OCI-LY3 (cell line): ENCODE results near the gene EFHC1.
A peak's percentile ranks its signal among the peaks of the same experiment; 100 is the strongest.

Source experiments
- H2AFZ ChIP-seq: fragments of 200-600, 300-600 bp; shearing (Covaris generic); 2 replicates; pipeline ENCODE4 v1.6.0; 2014; ENCODE audit warnings: antibody characterized with exemption, low read depth, low read length
- H3K27ac ChIP-seq: fragments of 200-600, 300-600 bp; sonication (generic); 2 replicates; pipeline ENCODE4 v1.5.1; 2014; ENCODE audit warnings: mild to moderate bottlenecking, low read length, moderate library complexity, mixed read lengths
- H3K27me3 ChIP-seq: fragments of 200-600, 300-600 bp; sonication (generic); 2 replicates; pipeline ENCODE4 v1.6.1; 2014; ENCODE audit warnings: low read depth, low read length, mixed read lengths
- H3K36me3 ChIP-seq: fragments of 200-600, 300-600 bp; sonication (generic); replicated peaks from 2 replicates; pipeline ENCODE3; 2014; ENCODE audit warnings: low read depth, low read length, mixed read lengths
- H3K4me1 ChIP-seq: fragments of 300-600, 200-600 bp; sonication (generic); 2 replicates; pipeline ENCODE4 v1.6.1; 2014; ENCODE audit warnings: low read length, mixed read lengths
- H3K4me2 ChIP-seq: fragments of 200-600, 300-600 bp; sonication (generic); 2 replicates; pipeline ENCODE4 v1.6.1; 2014; ENCODE audit warnings: low read length, mixed read lengths
- H3K4me3 ChIP-seq: fragments of 300-600, 200-600 bp; sonication (generic); 2 replicates; pipeline ENCODE4 v1.5.1; 2014; ENCODE audit warnings: antibody characterized with exemption, mild to moderate bottlenecking, low read length, moderate library complexity
- H3K79me2 ChIP-seq: fragments of 300-600, 200-600 bp; shearing (Covaris generic); 2 replicates; pipeline ENCODE4 v1.6.1; 2014; ENCODE audit warnings: mild to moderate bottlenecking, low read length, mixed read lengths
- H3K9ac ChIP-seq: fragments of 300-600, 200-600 bp; shearing (Covaris generic); 2 replicates; pipeline ENCODE4 v1.6.0; 2014; ENCODE audit warnings: mild to moderate bottlenecking, low read length, moderate library complexity
- H3K9me3 ChIP-seq: fragments of 200-600, 300-600 bp; shearing (Covaris generic); 2 replicates; pipeline ENCODE4 v1.6.1; 2014; ENCODE audit warnings: low read length, mixed read lengths; ENCODE audit not compliant: insufficient read depth
- H4K20me1 ChIP-seq: fragments of 200-600, 300-600 bp; sonication (generic); 2 replicates; pipeline ENCODE4 v1.6.1; 2016; ENCODE audit warnings: low read length, mixed read lengths; ENCODE audit not compliant: insufficient read depth
- CTCF ChIP-seq: fragments of 200-600, 300-600 bp; sonication (generic); IDR thresholded peaks from 2 replicates; pipeline ENCODE4 v1.5.1; 2014; ENCODE audit warnings: antibody characterized with exemption, low read length, low read depth
- EZH2phosphoT487 ChIP-seq: fragments of 200-600 bp; shearing (Covaris generic); IDR thresholded peaks from 2 replicates; pipeline ENCODE4 v1.6.1; 2018; ENCODE audit warnings: antibody characterized with exemption, mixed run types, low read depth

The EFHC1 gene

GRCh38 chr6:52411911-52412310 is 8.2 kb upstream of the EFHC1 start:
- Histone ChIP-seq H3K27me3 (0 out of 2 replicates have a peak, but pooled peaks cover 5% of the 10 kb centered on the region), H3K9me3 (no peaks in the 10 kb centered on the region), H3K79me2 (no peaks in the 10 kb centered on the region), H2AFZ (no peak overlapping the region), H3K36me3 (no peaks in the 10 kb centered on the region), H3K4me3 (no peak overlapping the region), H4K20me1 (no peaks in the 10 kb centered on the region), H3K27ac (no peak overlapping the region), H3K9ac (no peak overlapping the region), H3K4me1 (peaks cover 20% of the 10 kb centered on the region), H3K4me2 (no peak overlapping the region)
- no peak for TF ChIP-seq CTCF
- TF ChIP-seq EZH2phosphoT487: no peak

GRCh38 chr6:52415333-52415732 is 4.8 kb upstream of the EFHC1 start:
- Histone ChIP-seq H3K4me1 (peaks cover 35% of the 10 kb centered on the region), H3K9me3 (no peaks in the 10 kb centered on the region), H3K4me2 (peak overlapping the region; percentile 55), H2AFZ (no peak overlapping the region), H3K4me3 (peak overlapping the region; percentile 13), H3K79me2 (no peaks in the 10 kb centered on the region), H3K36me3 (no peaks in the 10 kb centered on the region), H3K9ac (no peak overlapping the region), H3K27me3 (0 out of 2 replicates have a peak, but pooled peaks cover 5% of the 10 kb centered on the region), H3K27ac (no peak overlapping the region), H4K20me1 (no peaks in the 10 kb centered on the region)
- TF ChIP-seq CTCF: no peak
- no peak for TF ChIP-seq EZH2phosphoT487

GRCh38 chr6:52415917-52416628 is 4.1 kb upstream of the EFHC1 start:
- Histone ChIP-seq H3K4me1 (peaks cover 38% of the 10 kb centered on the region), H3K79me2 (no peaks in the 10 kb centered on the region), H2AFZ (no peak overlapping the region), H3K36me3 (no peaks in the 10 kb centered on the region), H3K4me2 (peak overlapping the region; percentile 55), H3K27me3 (peaks cover 7% of the 10 kb centered on the region; the same call in 1 of the 2 replicates), H3K9ac (no peak overlapping the region), H3K9me3 (no peaks in the 10 kb centered on the region), H3K27ac (no peak overlapping the region), H4K20me1 (no peaks in the 10 kb centered on the region), H3K4me3 (0 out of 2 replicates have a peak overlapping the region, but pooled peaks have one; percentile 13)
- TF ChIP-seq CTCF (no peak), EZH2phosphoT487 (no peak)

GRCh38 chr6:52416629-52417151 is 3.5 kb upstream of the EFHC1 start:
- Histone ChIP-seq H3K79me2 (no peaks in the 10 kb centered on the region), H3K27me3 (peaks cover 8% of the 10 kb centered on the region; the same call in 1 of the 2 replicates), H3K4me1 (peaks cover 41% of the 10 kb centered on the region), H3K36me3 (no peaks in the 10 kb centered on the region), H4K20me1 (no peaks in the 10 kb centered on the region), H2AFZ (no peak overlapping the region), H3K4me3 (0 out of 2 replicates have a peak overlapping the region, but pooled peaks have one; percentile 13), H3K4me2 (peak overlapping the region; percentile 55), H3K9ac (no peak overlapping the region), H3K9me3 (no peaks in the 10 kb centered on the region), H3K27ac (no peak overlapping the region)
- no peak for TF ChIP-seq EZH2phosphoT487
- TF ChIP-seq CTCF: peak; percentile 94
